Esophagus muscularis mucosa (tissue), 4 donors: Measurements from ENCODE around the gene THSD1.

Experiments used
- CTCF ChIP-seq, 3 experiments: fragments of 200-600 bp in 2 of 3; fragments of 450-650 bp in 1 of 3; sonication (generic) in 2 of 3; IDR thresholded peaks; one replicate each; pipeline ENCODE4 v1.5.1; 2017 to 2019; ENCODE audit warnings: antibody characterized with exemption in 3 of 3, mild to moderate bottlenecking in 2 of 3, moderate library complexity in 1 of 3
- EP300 ChIP-seq: sonication (generic); formaldehyde crosslinking; IDR thresholded peaks from one replicate; pipeline ENCODE4 v1.6.1; 2017; ENCODE audit warnings: antibody characterized with exemption
- POLR2A ChIP-seq: fragments of 450-650 bp; IDR thresholded peaks from one replicate; pipeline ENCODE4 v1.6.1; 2017; ENCODE audit warnings: antibody characterized with exemption, moderate library complexity, mild to moderate bottlenecking, low read depth
- POLR2AphosphoS5 ChIP-seq, 2 donors: sonication (generic); formaldehyde crosslinking; IDR thresholded peaks; one replicate each; pipeline ENCODE4 v1.6.1; 2017; ENCODE audit warnings: antibody characterized with exemption in 2 of 2

GRCh38 chr13:52371736-52372247 lies 34.2 kb downstream of the THSD1 start:
- TF ChIP-seq CTCF (IDR thresholded peaks at IDR 0.05) (no peak), EP300 (no peak), POLR2A (no peak), POLR2AphosphoS5 (IDR thresholded peaks at IDR 0.05) (no peak)
